ENCODE results near the gene C18orf54.
"Not testable (repeated sequence)": the region's sequence is repeated elsewhere in the genome, so short reads cannot be mapped to it uniquely, and the experiment has no call there.

C18orf54 gene

GRCh38 chr18:54386800-54387495, 29.2 kb downstream of the C18orf54 start:
- in situ Hi-C loops (cut with MboI; ENCODE audit: low sequenced_read_pairs), result not testable (repeated sequence)

GRCh38 chr18:54387631-54388030, 29.9 kb downstream of the C18orf54 start:
- in situ Hi-C loops (cut with MboI; ENCODE audit: low sequenced_read_pairs), result no loop called here

GRCh38 chr18:54388203-54389142, 30.8 kb downstream of the C18orf54 start:
- in situ Hi-C loops (cut with MboI; ENCODE audit: low sequenced_read_pairs), result no loop called here

DNA sequence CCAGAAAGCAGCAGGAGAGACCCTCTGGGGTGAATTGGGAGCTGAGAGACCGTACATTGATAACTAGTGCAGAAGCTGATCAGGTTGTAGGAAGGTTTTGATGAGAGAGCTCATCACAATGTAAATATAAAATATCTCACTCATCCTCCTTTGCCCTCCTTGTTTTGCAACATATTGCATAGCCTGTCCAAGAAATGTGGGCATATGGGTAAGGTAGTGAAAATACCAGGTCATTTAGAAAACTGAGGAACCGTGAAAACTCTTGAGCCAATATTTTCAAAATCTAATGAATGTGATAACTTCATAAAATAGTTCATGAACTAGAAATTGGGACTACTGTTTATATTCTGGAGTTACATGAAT, 31.4 kb downstream of the C18orf54 start:
- in situ Hi-C loops (cut with MboI; ENCODE audit: low sequenced_read_pairs), result no loop called here

DNA sequence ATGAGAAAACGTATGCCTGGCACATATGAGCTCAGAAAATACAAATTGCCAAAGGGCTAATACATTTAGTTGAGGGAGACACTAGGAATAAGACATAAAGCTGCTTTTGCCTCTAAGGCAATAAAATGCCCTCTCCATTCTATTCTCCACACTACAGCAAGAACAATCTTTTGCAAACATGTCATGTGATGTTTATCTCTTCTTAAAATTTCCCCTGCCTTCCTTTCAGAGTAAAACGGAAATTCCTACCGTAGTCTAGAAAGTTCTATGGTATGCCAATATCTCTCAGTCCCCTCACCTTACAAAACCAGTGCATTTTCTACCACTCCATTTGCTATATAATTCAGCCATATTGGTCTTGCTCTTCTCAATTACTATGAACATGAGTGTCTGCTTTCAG, 33.1 kb downstream of the C18orf54 start:
- in situ Hi-C loops (cut with MboI; ENCODE audit: low sequenced_read_pairs), result no loop called here

- in situ Hi-C loops (cut with MboI; ENCODE audit: low sequenced_read_pairs), result no loop called here
Measured at GRCh38 chr18:54392543-54393023, 34.9 kb downstream of the C18orf54 start.

GRCh38 chr18:54393648-54394294, 36.1 kb downstream of the C18orf54 start:
- in situ Hi-C loops (cut with MboI; ENCODE audit: low sequenced_read_pairs), result no loop called here

GRCh38 chr18:54396760-54397159, 39.1 kb downstream of the C18orf54 start:
- in situ Hi-C loops (cut with MboI; ENCODE audit: low sequenced_read_pairs), result no loop called here

- in situ Hi-C loops (cut with MboI; ENCODE audit: low sequenced_read_pairs), result no loop called here
Measured at GRCh38 chr18:54405290-54405689, 47.6 kb downstream of the C18orf54 start.

GRCh38 chr18:54411781-54412180, 54.1 kb downstream of the C18orf54 start:
- in situ Hi-C loops (cut with MboI; ENCODE audit: low sequenced_read_pairs), result no loop called here

- in situ Hi-C loops (cut with MboI; ENCODE audit: low sequenced_read_pairs), result no loop called here
Measured at GRCh38 chr18:54415086-54415485, 57.4 kb downstream of the C18orf54 start.

GRCh38 chr18:54416436-54416835, 58.7 kb downstream of the C18orf54 start:
- in situ Hi-C loops (cut with MboI; ENCODE audit: low sequenced_read_pairs), result no loop called here

GRCh38 chr18:54423831-54424230, 66.1 kb downstream of the C18orf54 start:
- in situ Hi-C loops (cut with MboI; ENCODE audit: low sequenced_read_pairs), result no loop called here

DNA sequence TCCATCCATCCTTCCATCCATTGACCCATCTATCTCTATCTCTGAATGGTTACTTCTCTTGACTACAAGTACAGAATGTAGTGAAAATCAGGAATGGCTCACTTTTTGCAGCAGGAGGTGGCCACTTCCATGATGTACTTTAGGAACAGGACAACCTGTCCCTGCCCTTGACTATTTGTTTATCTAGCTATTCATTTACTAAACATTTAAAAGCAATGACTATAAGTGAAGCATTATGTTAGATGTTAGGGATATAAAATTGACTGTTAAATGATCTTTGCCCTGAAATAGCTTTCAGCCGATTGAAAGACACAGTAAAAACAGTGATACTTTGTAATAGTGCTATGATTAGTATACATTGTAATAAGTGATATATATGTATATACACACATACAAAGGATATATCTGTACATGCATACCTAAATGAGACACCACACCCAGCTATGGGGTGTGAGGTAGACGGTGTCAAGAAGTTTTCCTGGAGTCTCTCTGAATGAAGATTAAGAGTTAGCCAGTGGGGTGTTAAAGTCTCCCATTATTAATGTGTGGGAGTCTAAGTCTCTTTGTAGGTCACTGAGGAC, 68.5 kb downstream of the C18orf54 start:
- in situ Hi-C loops (cut with MboI; ENCODE audit: low sequenced_read_pairs), result no loop called here

Data from HL-60/S4 treated with retinoic acid at 250 ng/mL for 4 days and 3 days (cell line).